OCI-M2 (cell line): ENCODE results near the gene AKAP13.
"Not testable (repeated sequence)": the region's sequence is repeated elsewhere in the genome, so short reads cannot be mapped to it uniquely, and the experiment has no call there.

Experiments
- DNase-seq: peaks from one replicate; lab custom pipeline; 2025; ENCODE audit not compliant: unreplicated experiment; lab: John Stamatoyannopoulos, UW

AKAP13 gene

GRCh38 chr15:85408270-85408746 lies 27.9 kb downstream of the AKAP13 start:
- DNase-seq = no peak

GRCh38 chr15:85412066-85412465 lies 31.7 kb downstream of the AKAP13 start:
- no peak for DNase-seq

- no peak for DNase-seq
These were observed 32.8 kb downstream of the AKAP13 start for GRCh38 chr15:85412956-85413854.

DNA sequence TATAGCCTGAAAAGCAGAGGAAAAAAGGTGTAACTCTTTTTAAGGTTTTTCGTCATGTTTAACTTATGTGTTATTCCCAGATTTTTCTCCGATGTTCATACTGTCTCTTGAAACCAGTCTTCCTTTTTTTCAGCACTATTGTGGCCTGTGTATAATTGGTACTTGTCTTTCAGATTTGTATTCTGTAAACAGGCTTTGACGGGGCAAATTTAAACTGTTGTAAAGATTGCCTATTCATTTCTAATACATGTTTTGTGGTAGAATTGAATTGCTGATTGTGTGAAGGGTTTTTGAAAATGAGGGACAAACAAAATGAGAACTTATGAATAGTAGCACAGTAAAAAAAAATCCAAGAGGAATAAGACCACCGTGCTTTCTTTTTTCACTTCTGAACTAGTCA lies 33.6 kb downstream of the AKAP13 start:
- no peak for DNase-seq

GRCh38 chr15:85414495-85414894 lies 34.1 kb downstream of the AKAP13 start:
- no peak for DNase-seq

GRCh38 chr15:85414991-85415390 lies 34.6 kb downstream of the AKAP13 start:
- no peak for DNase-seq

GRCh38 chr15:85415783-85416182 lies 35.4 kb downstream of the AKAP13 start:
- DNase-seq = no peak

DNA sequence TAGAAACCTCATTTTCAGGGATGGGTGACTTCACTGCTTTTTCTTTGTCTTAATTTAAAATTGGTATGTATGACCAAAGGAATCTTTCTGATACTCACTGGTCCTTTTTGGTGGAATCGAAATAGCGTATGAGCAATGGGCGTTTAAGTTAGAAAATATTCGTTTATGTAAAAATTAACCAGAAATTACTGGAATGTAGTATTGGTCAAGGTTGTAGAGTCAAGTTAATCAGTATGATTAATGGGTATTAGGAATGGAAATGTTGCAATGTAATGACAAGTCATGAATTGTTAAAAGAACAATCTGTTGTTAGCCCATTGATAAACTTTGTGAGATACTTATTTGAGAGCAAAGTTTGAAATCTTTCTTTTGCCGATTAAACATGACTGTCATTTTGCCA lies 36.9 kb downstream of the AKAP13 start:
- no peak for DNase-seq

GRCh38 chr15:85419161-85419560 lies 38.8 kb downstream of the AKAP13 start:
- DNase-seq = no peak

DNA sequence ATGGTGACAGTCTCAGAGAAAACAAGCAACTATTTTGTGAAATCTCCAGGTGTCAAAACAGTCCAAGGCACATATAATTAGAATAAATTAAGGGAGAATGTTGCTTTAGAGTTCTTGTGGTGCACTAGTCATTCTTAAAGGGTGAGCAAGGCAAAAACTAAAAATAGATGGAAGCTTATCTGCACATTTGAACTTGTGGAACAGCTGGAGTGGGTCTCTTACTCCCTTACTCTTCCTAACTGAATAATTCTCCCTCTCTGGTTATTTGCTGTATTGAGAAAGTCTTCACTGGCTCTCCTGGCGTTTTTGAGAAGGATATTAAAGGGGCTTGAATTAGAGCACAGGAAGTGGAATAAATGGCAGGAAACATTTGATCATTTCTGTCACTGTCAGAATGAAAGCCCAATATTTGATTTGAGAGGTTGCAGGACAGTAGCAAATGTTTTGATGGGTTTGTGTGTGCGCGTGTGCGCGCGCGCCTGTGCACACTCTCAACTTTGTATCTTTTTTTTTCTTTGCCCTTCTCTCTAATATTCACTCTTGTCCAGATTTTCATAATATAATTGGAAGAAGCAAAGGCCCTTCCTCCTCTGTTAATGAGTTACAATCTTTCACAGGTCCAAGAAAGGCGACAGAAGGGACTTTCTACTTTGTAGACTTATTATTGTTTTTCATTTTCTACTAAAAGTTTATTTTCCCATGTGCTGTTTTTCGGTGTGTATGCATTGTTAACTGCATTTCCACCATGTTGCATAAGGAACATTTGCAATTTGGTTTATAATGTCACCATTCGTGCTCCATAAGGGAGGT lies 40.9 kb downstream of the AKAP13 start:
- DNase-seq = no peak

DNA sequence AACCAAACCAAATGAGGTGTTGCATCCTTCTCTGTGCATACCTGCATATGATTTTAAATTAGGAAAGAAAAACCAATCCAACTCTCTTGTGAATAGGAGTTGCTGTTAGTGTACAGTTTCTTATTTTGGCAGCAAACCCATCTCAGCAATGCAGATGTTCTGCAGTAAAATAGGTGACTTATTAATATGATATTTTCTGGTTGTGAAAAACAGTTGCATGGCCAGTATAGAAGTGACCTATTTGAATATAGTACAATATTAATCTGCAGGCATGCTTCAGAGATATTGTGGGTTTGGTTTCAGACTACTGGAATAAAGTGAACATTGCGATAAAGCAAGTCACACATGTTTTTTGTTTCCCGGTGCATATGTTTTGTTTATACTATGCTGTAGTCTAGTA lies 42.2 kb downstream of the AKAP13 start:
- no peak for DNase-seq

DNA sequence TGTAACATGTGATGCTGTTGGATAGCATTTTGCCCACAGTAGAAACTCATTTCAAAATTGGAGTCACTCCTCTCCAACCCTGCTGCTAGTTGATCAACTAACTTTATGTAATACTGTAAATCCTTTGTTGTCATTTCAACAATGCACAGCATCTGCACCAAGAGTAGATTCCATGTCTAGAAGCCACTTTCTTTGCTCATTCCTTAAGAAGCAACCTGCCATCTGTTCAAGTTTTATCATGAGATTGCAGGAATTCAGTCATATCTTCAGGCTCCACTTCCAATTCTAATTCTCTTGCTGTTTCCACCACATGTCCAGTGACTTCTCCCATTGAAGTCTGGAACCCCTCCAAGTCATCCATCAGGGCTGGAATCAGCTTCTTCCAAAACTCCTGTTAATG lies 42.9 kb downstream of the AKAP13 start:
- no peak for DNase-seq

DNA sequence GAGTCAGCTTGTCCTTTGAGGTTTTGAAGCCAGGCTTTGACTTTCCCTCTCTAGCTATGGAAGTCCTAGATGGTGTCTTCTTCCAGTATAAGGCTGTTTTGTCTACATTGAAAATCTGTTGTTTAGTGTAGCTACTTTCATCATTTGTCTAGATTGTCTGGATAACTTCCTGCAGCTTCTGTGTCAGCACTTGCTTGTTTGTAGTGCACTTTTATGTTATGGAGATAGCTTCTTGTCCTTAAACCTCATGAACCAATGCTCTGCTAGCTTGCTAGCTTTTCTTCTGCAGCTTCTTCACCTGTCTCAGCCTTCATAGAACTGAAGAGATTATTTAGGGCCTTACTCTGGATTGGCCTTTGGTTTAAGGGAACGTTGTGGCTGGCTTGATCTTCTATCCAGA lies 43.8 kb downstream of the AKAP13 start:
- no peak for DNase-seq

DNA sequence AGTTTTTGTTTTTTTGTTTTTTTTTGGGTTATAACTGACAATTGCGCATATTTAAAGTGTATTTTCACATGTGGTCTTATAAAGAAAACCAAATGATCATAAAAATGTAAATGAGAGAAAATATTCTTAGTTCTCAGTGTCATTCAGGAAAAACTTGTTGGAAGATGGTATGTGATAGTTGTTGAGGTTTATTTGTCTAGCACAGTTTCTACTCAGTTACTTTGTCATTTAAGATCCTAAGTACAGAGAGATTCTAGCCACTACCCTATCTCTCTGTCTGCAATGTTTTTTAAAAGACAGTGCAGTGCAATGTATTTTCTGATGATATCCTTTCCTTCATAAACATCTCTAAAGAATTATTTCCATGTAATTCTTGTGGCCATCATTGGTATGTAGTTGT lies 46.1 kb downstream of the AKAP13 start:
- DNase-seq = no peak

DNA sequence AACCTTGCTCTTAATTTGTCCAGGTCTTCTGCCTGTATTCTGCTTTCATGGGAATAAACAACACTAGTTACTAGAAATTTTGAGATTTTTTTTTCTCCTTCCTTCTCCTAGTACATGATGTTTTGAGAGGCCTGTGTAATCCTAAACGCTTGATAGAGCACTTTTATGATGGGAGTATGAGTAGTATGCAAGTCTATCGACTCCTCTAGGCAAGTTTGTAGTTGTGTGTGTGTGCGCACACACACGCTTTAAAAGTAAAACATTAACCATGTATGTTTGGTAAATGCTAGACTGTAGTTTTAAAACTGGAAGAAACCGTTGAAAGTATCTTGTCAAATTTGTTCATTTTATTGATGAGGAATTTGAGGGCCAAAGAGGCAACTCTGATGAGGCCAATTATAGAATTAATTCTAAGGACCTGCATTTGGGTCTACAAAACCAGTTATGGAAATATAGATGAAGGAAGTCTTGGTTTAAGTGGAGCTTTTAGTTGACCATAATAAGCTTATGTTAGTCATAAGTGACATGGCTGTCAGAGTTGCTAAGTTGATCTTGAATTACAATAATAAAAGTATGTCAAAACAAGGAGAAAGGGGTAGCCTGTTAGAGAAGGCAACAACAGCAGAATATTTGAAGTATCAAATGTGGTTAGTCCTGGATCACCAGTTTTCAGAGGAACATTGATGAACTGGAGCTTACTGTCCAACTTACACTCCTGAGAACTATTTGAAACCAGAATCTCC lies 47.1 kb downstream of the AKAP13 start:
- DNase-seq = no peak

DNA sequence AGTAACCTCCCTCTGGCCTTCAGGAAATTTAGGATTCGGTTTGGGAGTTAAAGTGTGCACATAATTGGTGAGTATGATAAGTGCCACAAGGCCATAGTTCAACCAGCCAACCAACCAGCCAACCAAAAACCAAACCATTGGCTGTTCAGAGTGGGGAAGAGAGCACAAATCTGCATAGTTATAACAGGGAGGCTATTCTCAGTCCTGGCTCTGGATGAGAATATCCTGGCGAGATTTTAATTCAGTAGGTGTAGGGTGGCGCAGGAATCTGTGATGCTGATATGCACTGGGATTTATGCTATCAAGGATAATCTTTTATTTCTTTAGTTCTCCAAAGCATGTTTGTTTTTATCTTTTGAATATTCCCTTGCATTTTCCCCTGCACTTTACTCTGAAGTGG lies 49.1 kb downstream of the AKAP13 start:
- DNase-seq = no peak

DNA sequence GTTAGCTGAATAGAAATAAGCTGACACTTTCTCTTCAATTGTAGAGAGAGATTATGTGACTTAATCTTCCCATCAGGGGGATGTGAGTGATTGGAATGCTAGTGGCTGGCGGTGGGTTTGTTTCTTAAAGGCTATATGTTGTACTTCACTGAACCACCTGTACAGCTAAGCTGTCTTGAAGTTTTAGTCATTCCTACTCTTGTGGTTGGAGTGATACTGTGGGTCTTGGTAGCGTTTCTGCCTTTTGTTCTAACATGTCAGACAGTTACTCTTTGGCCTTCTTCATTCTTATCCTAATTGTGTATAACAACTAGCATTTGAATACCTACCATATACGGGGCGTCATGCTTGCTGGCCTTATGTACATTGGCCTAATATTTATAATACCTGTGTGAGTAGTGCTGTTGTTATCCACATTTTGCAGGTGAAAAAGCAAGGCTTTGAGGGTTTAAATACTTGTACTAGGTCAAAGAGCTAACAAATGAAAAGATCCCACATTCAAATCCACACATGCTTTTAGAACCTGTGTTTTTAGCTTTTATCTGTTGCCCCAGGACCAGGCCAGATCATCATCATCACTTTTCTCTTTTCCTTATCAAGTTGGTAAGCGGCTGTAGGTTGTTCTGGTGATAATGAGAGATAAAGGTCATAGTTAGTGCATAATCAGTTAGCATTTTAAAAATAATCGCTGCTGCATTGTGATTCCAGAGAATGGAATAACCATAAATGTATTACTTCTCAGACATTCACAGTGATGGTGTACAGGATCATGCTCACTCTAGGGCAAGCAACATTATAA lies 50.2 kb downstream of the AKAP13 start:
- DNase-seq = no peak

- DNase-seq = no peak
These were observed 59.6 kb downstream of the AKAP13 start for GRCh38 chr15:85439996-85440395.

DNA sequence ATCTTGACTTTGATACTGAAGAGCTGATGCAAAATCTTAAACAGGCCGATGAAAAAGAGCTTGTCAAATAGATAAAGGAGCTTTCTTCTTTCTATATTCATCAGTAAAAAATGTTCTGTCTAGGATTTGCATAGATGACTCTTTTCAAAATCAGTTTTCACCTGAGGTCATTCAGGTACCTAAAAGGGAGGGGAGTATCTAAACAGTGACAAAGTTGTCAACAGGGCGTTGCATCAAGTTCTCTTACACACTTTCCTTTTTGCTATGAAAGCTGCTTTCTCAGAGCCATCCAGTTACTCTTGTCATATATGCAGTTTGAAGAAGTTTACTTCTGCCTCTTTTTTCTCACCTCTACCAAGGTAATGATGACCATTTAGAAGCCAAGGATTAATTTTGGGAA lies 60.0 kb downstream of the AKAP13 start:
- no peak for DNase-seq

- not testable (repeated sequence) for DNase-seq
These were observed 61.5 kb downstream of the AKAP13 start for GRCh38 chr15:85441854-85442253.

DNA sequence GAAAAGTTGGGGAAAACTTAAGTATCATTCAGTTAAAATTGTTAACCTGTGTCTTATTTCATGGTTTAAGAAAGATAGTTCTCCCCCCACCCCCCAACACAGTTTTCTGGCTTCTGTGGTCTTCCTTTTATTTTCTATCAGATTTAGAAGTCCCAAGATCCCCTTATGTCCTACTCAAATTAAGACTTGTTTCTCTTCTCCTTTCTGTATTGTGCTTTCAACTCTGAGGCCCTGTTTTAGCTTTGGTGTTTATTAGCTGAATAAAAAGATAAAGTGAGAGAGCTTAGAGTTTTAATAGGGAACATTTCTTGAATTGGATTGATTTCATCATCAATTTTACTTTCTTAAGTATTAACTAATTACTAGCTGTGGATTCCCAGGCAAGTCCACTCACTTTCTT lies 62.6 kb downstream of the AKAP13 start:
- no peak for DNase-seq
